Measurements from ENCODE around the gene TRIM58.

Gene TRIM58

DNA sequence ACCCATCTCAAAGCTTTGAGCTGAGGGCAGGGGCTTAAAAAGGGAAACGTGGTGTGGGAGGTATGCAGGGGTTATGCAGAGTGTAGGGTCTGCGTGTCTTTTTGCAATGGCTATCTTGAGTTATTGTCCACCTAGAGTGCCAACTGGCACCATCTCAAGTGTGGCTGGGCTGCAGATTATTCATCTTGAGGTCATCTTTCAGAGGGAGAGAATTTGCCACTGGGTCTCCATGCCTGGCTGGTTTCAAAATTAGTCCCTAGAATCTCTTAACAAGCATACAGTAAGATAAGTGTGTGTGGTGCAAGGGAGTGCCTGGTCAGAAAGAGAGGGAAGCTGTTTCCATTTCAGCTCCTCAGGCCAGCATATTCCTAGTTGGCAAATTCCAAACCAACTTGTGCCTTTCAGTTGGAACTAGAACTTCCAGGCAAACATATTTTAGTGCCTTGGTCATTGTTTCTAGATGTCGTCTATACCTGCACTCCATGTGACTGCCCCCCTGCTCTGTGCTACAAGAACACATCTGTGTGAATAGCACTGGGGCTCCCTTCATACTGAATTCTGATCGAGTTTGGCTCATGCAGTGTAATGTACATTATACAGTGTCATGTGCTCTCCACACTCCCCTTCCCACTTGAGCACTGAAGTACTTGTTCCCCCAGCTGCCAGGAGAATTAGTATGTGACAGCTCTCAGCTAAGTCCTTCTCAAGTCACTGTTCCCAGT is 58.1 kb downstream of the TRIM58 start:
- ChIA-PET CTCF (interaction anchor here (0.7 to 0.8 kb wide), 2 partner anchors 9 to 12 kb away, joined by 3 read pairs; no protein-coding TSS in a partner anchor), POLR2A (no interaction called here)
- DNase-seq (ENCODE audit: extremely low spot score) = no peak
- TF ChIP-seq, protein P1, sequence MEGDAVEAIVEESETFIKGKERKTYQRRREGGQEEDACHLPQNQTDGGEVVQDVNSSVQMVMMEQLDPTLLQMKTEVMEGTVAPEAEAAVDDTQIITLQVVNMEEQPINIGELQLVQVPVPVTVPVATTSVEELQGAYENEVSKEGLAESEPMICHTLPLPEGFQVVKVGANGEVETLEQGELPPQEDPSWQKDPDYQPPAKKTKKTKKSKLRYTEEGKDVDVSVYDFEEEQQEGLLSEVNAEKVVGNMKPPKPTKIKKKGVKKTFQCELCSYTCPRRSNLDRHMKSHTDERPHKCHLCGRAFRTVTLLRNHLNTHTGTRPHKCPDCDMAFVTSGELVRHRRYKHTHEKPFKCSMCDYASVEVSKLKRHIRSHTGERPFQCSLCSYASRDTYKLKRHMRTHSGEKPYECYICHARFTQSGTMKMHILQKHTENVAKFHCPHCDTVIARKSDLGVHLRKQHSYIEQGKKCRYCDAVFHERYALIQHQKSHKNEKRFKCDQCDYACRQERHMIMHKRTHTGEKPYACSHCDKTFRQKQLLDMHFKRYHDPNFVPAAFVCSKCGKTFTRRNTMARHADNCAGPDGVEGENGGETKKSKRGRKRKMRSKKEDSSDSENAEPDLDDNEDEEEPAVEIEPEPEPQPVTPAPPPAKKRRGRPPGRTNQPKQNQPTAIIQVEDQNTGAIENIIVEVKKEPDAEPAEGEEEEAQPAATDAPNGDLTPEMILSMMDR (IDR thresholded peaks at IDR 0.05; ENCODE audit: control extremely low read depth, extremely low read depth, low read depth, missing control alignments) = no peak

DNA sequence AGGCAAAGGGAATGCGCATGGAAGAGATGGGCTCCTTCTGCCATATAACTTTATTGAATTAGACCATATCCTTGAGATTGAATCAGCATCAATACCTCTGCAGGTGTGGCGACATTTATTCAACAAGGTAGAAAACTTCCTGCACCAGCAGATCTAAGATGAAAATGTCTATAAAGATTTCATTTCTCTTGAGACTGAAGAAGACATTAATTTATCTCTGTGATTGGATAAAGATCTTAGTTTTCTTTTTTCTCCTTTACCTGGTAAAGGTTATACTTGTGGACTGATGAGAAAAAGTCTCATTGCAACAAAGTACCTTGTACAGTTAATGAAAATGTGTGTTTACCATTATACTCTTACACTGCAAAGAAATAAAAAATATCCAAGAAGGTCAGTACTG is 63.0 kb downstream of the TRIM58 start, which contains the start of gene OR2T8:
TSS of gene OR2T8 (plus strand) at position 301 of the 400 bp plus-strand sequence. CDS start 766 bp downstream, outside the sequence.
- DNase-seq (ENCODE audit: extremely low spot score) = no peak
- ChIA-PET POLR2A (no interaction called here), CTCF (no interaction called here)
- TF ChIP-seq, protein P1 (IDR thresholded peaks at IDR 0.05; ENCODE audit: control extremely low read depth, extremely low read depth, low read depth, missing control alignments) = no peak

DNA sequence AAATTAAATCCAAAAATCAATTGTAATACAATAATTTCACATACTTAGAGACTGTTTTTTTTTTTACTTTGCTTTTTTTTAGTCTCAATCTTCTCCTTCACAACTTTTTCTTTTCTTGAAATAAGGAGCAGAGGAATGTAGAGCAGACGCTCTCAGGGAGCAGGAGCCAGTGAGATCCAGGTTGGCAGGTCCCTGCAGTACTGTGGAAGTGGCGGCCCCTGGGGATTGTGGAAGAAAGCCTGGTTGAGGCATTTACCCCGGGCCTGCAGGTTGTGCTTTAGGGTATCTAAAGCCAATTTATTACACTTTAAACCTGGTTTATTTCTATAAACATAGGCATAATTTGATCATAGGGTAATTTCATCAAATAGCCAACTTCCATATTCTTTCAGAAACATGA is 67.0 kb downstream of the TRIM58 start:
- POLR2A ChIA-PET = no interaction called here
- TF ChIP-seq, protein P1 (IDR thresholded peaks at IDR 0.05; ENCODE audit: control extremely low read depth, extremely low read depth, low read depth, missing control alignments) = no peak
- CTCF ChIA-PET = no interaction called here
- DNase-seq (ENCODE audit: extremely low spot score) = no peak

DNA sequence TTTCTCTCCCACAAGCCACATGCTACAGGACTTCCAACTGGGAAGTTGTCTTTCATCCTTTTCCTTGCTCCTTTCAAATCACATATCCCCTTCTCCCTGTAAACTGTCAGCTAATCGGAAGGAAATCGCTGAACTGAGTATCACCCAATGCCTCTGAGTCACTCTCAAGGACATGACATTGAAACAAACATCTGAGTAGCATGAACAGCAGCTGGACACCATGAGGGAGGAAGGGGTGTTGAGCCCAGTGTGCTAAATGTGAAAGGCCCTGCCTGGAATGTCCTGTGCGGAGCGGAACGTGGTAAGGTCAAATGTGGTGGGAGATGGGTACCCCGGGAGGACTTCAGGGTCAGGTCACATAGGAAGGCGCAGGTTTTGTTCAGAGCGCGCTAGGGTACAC is 67.9 kb downstream of the TRIM58 start, which contains the start of gene OR2AJ1:
TSS of gene OR2AJ1 (plus strand) at position 22 of the 400 bp plus-strand sequence. CDS start 8,880 bp downstream, outside the sequence.
- ChIA-PET POLR2A (no interaction called here), CTCF (interaction anchor here (1.1 kb wide), 1 partner anchor 18 kb away, joined by 3 read pairs; no protein-coding TSS in a partner anchor)
- no peak for DNase-seq (ENCODE audit: extremely low spot score)
- TF ChIP-seq, protein P1 (IDR thresholded peaks at IDR 0.05; ENCODE audit: control extremely low read depth, extremely low read depth, low read depth, missing control alignments) = no peak

Measured in GM10248 (cell line).